ENCODE data around the gene ARMC9.

DNA sequence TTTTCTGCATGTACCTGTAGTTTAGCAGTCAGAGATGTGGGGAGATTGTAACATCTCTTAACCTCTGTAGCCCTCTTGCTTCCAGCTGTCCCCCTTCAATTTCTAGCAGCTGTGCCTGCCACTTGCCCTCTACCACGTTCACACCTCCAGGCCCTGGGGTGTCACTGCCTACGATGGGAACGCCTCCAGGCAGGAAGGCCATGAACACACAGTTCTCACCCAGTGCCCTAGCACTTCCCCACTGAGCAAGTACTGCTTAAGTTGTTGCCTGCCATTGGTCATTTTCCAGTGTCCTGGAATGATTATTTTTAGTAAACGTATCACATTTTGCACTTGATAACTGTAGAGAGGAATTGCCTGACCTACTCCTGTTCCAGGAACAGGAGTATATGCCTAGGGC lies 120.0 kb downstream of the ARMC9 start:
- TF ChIP-seq POLR2A (IDR thresholded peaks at IDR 0.05): no peak
- TF ChIP-seq, protein P1, sequence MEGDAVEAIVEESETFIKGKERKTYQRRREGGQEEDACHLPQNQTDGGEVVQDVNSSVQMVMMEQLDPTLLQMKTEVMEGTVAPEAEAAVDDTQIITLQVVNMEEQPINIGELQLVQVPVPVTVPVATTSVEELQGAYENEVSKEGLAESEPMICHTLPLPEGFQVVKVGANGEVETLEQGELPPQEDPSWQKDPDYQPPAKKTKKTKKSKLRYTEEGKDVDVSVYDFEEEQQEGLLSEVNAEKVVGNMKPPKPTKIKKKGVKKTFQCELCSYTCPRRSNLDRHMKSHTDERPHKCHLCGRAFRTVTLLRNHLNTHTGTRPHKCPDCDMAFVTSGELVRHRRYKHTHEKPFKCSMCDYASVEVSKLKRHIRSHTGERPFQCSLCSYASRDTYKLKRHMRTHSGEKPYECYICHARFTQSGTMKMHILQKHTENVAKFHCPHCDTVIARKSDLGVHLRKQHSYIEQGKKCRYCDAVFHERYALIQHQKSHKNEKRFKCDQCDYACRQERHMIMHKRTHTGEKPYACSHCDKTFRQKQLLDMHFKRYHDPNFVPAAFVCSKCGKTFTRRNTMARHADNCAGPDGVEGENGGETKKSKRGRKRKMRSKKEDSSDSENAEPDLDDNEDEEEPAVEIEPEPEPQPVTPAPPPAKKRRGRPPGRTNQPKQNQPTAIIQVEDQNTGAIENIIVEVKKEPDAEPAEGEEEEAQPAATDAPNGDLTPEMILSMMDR (IDR thresholded peaks at IDR 0.05 in 4 of 5, conservative IDR thresholded peaks at IDR 0.05 in 1 of 5): no peak

Measured in gastrocnemius medialis (tissue), 4 donors.